Body of pancreas (tissue), 4 donors: ENCODE measurements around the gene UBE2D2.

Experiments
- POLR2A ChIP-seq, 3 donors: fragments of 450-650 bp; IDR thresholded peaks; one replicate each; pipeline ENCODE4 v1.6.1; 2016; ENCODE audit warnings: antibody characterized with exemption in 3 of 3, mild to moderate bottlenecking in 2 of 3
- TF ChIP-seq, protein P1 (sequence below), 7 experiments: fragments of 450-650 bp in 4 of 7; fragments of 200-600 bp in 3 of 7; sonication (generic) in 3 of 7; IDR thresholded peaks; one replicate each; pipeline ENCODE4 v1.5.1; 2016 to 2019; ENCODE audit warnings: antibody characterized with exemption in 7 of 7

DNA sequence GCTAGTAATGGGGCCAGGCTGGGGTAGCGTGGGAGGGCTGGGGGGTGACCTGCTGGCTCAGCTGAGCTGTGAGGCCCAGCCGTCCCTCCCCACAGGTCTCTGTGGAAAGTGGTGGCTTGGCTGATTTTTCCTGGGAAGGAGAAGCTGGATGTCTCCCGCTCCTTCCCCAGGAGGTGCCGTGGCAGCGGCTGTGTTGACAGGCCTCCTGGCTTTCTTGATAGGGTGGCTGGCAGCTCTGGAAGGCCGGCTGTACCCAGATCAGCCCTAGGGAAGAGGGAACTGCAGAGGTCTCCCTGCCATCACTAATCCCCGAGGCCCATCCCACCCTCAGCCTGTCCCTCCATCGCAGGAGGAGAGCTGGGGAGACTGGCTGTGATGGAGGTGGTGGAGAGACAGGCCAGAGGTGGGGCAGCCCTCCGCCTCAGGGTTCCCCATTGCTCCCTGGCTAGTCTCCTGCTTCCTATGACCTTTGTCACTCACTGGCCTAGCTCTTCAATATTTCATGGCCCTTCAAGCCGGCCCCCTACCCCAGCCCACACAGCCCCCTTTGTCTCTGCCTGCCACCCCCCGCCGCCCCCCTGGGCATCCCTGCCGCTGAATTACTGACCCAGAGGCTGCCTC lies 93.8 kb downstream of the UBE2D2 start:
- TF ChIP-seq, protein P1, sequence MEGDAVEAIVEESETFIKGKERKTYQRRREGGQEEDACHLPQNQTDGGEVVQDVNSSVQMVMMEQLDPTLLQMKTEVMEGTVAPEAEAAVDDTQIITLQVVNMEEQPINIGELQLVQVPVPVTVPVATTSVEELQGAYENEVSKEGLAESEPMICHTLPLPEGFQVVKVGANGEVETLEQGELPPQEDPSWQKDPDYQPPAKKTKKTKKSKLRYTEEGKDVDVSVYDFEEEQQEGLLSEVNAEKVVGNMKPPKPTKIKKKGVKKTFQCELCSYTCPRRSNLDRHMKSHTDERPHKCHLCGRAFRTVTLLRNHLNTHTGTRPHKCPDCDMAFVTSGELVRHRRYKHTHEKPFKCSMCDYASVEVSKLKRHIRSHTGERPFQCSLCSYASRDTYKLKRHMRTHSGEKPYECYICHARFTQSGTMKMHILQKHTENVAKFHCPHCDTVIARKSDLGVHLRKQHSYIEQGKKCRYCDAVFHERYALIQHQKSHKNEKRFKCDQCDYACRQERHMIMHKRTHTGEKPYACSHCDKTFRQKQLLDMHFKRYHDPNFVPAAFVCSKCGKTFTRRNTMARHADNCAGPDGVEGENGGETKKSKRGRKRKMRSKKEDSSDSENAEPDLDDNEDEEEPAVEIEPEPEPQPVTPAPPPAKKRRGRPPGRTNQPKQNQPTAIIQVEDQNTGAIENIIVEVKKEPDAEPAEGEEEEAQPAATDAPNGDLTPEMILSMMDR (IDR thresholded peaks at IDR 0.05) = no peak
- no peak for TF ChIP-seq POLR2A (IDR thresholded peaks at IDR 0.05)
